ENCODE data around the gene MYO6. TPM values are rescaled to one million over a fixed set of nuclear protein-coding genes. Genes with fewer than 3 reads are reported as not detected.

MYO6 gene
- total RNA-seq, 1 experiment from 2014 or later: 44.1 TPM

- no peaks in the 10 kb centered on the region for H4K20me1 ChIP-seq (ENCODE audit: insufficient read depth)
- TF ChIP-seq POLR2A (IDR thresholded peaks at IDR 0.05; ENCODE audit: borderline replicate concordance, extremely low read depth, insufficient read depth, insufficient read length) (no peak), CBX3 (IDR thresholded peaks at IDR 0.05; ENCODE audit: low read depth) (no peak), ZFX (IDR thresholded peaks at IDR 0.05) (no peak), SIN3A (IDR thresholded peaks at IDR 0.05; ENCODE audit: low read depth) (no peak), ATF3 (IDR thresholded peaks at IDR 0.05) (no peak), ZBTB33 (IDR thresholded peaks at IDR 0.05; ENCODE audit: extremely low read depth, insufficient replicate concordance, low read length) (no peak), REST (IDR thresholded peaks at IDR 0.05; ENCODE audit: low read depth) (no peak), RAD21 (IDR thresholded peaks at IDR 0.05; ENCODE audit: low read depth) (no peak)
- RAD21 ChIA-PET (ENCODE audit: low non-redundant PET in 1 of 2, low total read pairs in 2 of 2, uncharacterized antibody in 2 of 2, unreplicated experiment in 2 of 2): no interaction called here
- BruUV-seq (replicated peaks): no TSS peak
- H3K36me3 ChIP-seq (ENCODE audit: control insufficient read depth in 1 of 2, insufficient read depth in 2 of 2, low read length in 2 of 2): no peaks in the 10 kb centered on the region
- H3K9me3 ChIP-seq (ENCODE audit: control insufficient read depth in 1 of 2, insufficient read depth in 1 of 2, low read depth in 1 of 2, low read length in 2 of 2): no peaks in the 10 kb centered on the region
- no peak overlapping the region for H3K4me2 ChIP-seq (ENCODE audit: low read length)
- POLR2A ChIA-PET: no interaction called here
- ATAC-seq (peak; percentile 50; the same call in 1 of the 2 replicates), DNase-seq (ENCODE audit: low read depth, low spot score) (peak; percentile 2)
- no peak overlapping the region for H3K27ac ChIP-seq (ENCODE audit: low read depth, low read length)
- peaks cover 0 to 8% of the 10 kb centered on the region in 2 experiments; a peak in 2 of 4 replicates for H3K4me1 ChIP-seq (ENCODE audit: control insufficient read depth in 1 of 2, insufficient read depth in 2 of 2, low read length in 2 of 2)
- peaks cover 10% of the 10 kb centered on the region for H3K79me2 ChIP-seq (ENCODE audit: insufficient read depth, low read length)
- H3K27me3 ChIP-seq (ENCODE audit: insufficient read depth, low read length): no peaks in the 10 kb centered on the region
- CTCF ChIA-PET: no interaction called here
- no peak overlapping the region for H3K4me3 ChIP-seq (replicated peaks in 1 of 2; ENCODE audit: low read depth in 1 of 2, low read length in 2 of 2)
- no peaks in the 10 kb centered on the region for H3K9me2 ChIP-seq (ENCODE audit: insufficient read depth)
- H3K9ac ChIP-seq (ENCODE audit: low read length): no peak overlapping the region
- no peak overlapping the region for H2AFZ ChIP-seq (ENCODE audit: low read depth, low read length, poor library complexity, severe bottlenecking)
- intact Hi-C loops (cut with micrococcal nuclease): no loop called here
Observed at GRCh38 chr6:75802366-75802765, 53.3 kb downstream of the MYO6 start.

Data from HCT116 (cell line).